T-helper 1 cell (primary cell): ENCODE results near the gene CLDN2.
"Not testable (repeated sequence)": the region's sequence is repeated elsewhere in the genome, so short reads cannot be mapped to it uniquely, and the experiment has no call there.

ENCODE experiments used
- DNase-seq, 5 donors: peaks; one replicate each; pipeline ENCODE4 v3.0.0-alpha.2; 2012 to 2020
- total RNA-seq, 4 donors: gene quantifications; one replicate each; lab custom pipeline; 2026; lab: John Stamatoyannopoulos, UW

Gene CLDN2, protein sequence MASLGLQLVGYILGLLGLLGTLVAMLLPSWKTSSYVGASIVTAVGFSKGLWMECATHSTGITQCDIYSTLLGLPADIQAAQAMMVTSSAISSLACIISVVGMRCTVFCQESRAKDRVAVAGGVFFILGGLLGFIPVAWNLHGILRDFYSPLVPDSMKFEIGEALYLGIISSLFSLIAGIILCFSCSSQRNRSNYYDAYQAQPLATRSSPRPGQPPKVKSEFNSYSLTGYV
- total RNA-seq = 0 reads per million in 4 donors

DNA sequence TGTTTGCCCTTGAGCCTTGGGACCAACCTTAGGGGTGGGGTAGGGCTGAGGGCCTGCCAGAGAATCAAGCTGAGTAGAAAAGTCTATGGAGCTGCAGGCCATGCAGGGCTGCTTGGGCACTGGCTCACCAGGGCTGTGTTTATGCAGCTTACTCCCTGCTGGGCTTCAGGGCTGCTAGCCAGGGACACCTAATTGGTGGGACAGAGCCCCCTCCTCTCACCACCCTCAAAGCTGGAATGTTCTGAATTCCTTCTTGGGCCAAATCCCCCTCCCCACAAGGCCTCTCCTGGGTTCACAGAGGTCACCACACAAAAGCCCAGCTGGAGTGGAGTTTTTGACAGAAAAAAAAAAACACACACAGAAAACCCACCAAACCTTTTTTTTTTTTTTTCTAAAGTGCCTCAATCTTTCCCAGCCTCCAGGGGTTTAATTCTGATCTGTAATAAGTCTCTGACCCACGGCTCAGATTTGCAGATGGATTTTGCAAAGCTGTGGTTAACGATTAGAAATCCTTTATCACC, at the start of gene CLDN2:
TSS of gene CLDN2 (plus strand) at position 471 of the 521 bp plus-strand sequence. CDS start 7,827 bp downstream, outside the sequence.
- no peak for DNase-seq

DNA sequence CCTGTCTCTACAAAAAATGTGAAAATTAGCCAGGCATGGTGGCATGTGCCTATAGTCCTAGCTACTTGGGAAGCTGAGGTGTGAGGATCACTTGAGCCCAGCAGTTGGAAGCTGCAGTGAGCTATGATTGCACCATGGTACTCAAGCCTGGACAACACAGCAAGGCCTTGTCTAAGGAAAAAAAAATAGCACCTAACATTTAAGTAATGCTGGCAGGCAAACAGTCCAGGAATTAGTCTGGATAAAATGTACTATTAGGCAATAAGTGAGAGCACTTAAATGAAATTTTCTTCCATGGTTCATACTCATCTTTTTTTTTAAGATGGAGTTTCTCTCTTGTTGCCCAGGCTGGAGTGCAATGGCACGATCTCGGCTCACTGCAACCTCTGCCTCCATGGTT, 47.4 kb upstream of the CLDN2 start:
- DNase-seq = not testable (repeated sequence)

GRCh38 chrX:106874075-106874474, 46.1 kb upstream of the CLDN2 start:
- peak in 1 of 5 donors; percentile 8 for DNase-seq

- DNase-seq = no peak
These were observed 45.1 kb upstream of the CLDN2 start for GRCh38 chrX:106875151-106875550.

GRCh38 chrX:106889468-106889867, 30.7 kb upstream of the CLDN2 start:
- no peak for DNase-seq

- no peak for DNase-seq
These were observed 28.3 kb upstream of the CLDN2 start for GRCh38 chrX:106891762-106892460.

- DNase-seq = peak in 4 of 5 donors; percentile 21 to 42 (median 24)
These were observed 25.8 kb upstream of the CLDN2 start for GRCh38 chrX:106894392-106894909.

GRCh38 chrX:106894978-106895452, 25.2 kb upstream of the CLDN2 start:
- DNase-seq = no peak

DNA sequence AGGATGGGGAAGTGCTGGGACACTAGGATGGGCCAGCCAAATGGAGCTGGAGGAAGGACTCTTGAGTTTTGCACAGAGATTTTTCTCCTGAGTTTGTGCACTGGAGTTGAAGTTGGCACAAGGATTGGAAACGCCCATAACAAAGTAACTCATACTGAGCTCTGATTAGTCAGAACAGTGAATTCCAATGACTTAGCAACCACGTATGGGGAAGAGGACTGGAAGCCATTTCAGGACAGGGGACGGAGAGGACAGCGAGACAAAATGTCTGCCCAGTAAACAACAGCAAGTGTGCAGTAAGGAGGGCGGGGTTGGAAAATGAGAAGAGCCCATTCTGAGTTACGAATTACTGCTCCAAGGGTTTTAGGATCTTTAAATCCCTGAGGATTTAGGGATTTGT, 22.9 kb upstream of the CLDN2 start:
- DNase-seq = no peak

DNA sequence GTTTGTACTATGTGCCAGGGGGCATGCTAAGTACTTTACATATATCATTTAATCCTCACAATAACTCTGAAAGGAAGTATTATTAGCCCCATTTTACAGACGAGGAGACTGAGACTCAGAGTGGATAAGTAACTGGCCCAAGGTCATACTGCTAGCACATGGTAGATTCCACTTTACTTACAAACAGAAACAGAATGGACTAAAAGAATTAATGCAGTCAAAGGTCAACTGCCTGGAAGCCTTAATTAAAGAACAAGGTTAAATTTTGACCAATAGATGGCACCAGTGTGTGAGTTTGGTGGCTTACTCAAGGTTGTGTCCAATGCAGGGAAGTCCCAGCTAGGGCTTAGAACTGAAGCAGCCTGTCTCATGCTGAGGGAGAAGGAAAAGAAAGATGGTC, 21.7 kb upstream of the CLDN2 start:
- peak in 2 of 5 donors; percentile 6 to 25 for DNase-seq

DNA sequence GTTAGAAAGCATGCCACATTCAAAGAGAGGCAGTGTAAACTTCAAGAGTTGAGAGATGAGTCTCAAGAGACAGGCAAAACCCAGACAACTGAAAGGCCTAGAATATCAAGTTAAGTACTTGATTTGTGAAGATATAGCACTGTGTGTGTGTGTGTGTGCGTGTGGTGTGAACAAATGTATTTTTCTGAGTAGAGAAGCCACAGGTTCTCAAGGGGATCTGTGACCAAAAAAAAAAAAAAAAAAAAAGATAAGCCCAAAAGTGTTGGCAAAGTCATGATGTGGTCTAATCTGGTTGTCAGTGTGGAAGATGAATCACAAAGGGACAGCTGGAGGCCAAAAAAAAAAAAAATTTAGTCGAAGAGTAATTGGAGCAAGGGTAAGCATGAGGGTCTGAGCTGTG, 20.9 kb upstream of the CLDN2 start:
- no peak for DNase-seq

- DNase-seq = no peak
These were observed 20.4 kb upstream of the CLDN2 start for GRCh38 chrX:106899841-106900240.

- no peak for DNase-seq
These were observed 18.9 kb upstream of the CLDN2 start for GRCh38 chrX:106901341-106901740.

DNA sequence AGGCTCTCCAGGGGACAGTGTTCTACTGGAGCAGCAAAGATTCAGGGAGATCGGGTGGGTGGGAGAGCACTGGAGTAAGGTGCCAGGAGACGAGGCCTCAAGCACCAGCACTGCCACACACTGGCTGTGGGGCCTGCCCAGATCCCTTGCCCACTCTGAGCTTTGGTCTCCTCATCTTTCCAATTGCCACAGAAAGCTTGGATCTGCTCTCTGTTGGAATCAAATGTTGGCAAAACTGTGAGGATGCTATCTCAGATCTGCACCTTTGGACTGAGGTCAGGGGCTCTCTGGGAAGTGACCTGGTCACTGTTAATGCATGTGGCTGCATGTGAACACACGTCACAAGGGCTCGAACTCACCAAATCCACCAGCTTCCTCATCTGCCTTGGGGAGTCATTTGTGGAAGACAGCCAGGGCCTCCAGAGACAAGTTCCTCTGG, 18.4 kb upstream of the CLDN2 start:
- no peak for DNase-seq

- no peak for DNase-seq
These were observed 17.5 kb upstream of the CLDN2 start for GRCh38 chrX:106902684-106903083.

DNA sequence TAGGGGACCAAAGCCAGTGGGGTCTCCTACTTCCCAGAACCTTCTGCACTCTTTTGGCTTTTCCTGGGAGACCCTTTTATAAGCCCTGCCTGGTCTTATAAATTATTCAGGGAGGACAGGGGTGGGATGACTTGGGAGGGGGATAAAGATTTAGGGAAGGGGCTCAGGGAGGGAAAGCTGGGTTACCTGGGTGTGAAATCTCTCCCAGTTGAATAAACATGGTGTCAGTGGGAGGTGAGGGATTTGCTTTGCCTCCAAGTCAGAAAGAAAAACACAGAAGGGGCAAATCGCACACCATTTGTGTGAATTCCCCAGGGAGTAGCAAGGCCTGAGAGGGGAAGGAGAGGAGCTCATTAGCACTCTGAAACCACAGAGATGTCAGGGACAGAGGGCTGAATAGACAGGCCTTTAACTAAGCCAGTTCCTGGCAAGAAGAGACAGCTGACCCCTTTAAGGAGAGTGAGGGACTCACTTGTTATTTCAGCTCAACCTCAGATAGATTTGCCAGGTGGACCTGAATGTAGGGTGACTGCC, 16.8 kb upstream of the CLDN2 start, which contains the start of gene RIPPLY1:
TSS of gene RIPPLY1 (minus strand) at position 51 of the 534 bp plus-strand sequence. CDS start 54 bp downstream, outside the sequence.
- no peak for DNase-seq

GRCh38 chrX:106903856-106904528, 16.2 kb upstream of the CLDN2 start:
- no peak for DNase-seq

- DNase-seq = no peak
These were observed 15.0 kb upstream of the CLDN2 start for GRCh38 chrX:106905064-106905708.

DNA sequence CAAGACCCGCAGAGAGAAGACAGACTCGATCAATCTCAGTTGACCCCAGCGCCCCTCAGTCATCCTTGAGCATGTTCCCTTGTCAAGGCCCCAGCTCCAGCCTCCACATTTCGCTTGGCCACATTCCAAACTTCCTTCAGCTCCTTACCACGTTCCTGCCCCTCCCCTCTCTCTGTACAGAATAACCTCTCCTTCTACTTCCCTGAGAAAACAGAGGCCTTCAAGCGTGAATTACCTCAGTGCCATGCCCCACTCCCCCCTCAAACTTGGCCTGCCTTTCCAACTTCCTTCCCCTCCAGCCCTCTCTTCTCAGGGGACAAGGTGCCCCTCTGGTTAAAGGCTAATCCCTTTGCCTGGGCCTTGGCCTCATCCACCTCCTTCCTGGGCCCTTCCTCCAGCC, 13.8 kb upstream of the CLDN2 start:
- DNase-seq = no peak

DNA sequence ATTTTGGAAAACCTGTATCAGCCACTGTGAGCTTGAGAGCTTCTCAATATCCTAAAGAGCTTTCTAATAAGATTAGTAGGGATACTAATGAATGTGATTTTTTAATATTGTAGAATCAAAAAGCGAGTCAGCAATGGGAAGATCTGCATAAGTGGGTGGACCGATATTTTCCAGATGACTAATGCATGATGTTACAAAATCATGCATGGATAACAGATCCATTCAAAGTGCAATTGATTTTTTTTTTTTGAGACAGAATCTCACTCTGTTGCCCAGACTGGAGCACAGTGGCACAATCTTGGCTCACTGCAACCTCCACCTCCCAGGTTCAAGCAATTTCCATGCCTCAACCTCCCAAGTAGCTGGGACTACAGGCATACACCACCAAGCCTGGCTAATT, 7.3 kb upstream of the CLDN2 start:
- no peak for DNase-seq

DNA sequence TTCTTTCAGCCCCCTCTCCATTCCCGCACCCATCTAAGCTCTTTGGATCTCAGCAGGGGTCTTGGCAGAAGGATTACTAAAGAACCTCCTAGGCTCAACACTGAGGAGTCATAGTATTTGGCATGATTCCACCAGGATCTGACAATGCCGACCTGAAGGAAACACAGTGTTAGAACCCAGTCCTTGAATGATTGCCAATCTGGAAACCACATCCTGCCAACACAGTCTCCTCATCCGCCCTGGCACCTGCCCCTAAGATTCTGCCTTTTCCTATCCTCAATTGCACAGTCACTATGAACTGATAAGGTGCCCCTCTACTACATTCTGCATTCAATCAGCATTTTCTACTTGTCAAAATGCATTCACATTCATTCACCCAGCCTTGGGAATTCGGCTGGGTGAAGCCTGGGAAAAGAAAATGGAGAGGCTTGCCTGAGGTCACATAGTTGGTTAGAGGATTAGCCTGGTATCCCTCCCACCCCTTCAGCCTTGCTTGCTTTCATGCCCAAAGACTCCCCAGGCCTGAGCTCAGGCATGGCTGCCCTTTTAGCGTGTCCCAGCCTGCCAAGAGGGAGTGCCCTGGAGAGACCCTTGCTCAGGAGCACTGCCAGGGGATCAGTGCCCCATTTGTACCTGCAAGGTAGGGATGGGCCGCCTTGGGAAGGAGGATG, 2.2 kb upstream of the CLDN2 start:
- DNase-seq = peak in 2 of 5 donors; percentile 2 to 19

GRCh38 chrX:106921637-106922036, 1.4 kb downstream of the CLDN2 start:
- no peak for DNase-seq
